H9 (cell line): ENCODE results near the gene DGCR2. TPM values are rescaled to one million over a fixed set of nuclear protein-coding genes. Genes with fewer than 3 reads are reported as not detected.

ENCODE experiments used
- DNase-seq: peaks from one replicate; pipeline ENCODE4 v3.0.0-alpha.2; 2017
- H2AFZ ChIP-seq: one replicate; pipeline ENCODE4 v1.6.1; 2013; ENCODE audit warnings: mild to moderate bottlenecking, low read length, control low read depth, moderate library complexity
- H2AK5ac ChIP-seq: 2 replicates; pipeline ENCODE4 v1.6.1; 2013; ENCODE audit warnings: low read length, control low read depth, mixed read lengths; ENCODE audit not compliant: insufficient read length
- H2BK120ac ChIP-seq: one replicate; pipeline ENCODE4 v1.6.1; 2013; ENCODE audit warnings: low read depth, mild to moderate bottlenecking, low read length, control low read depth, inconsistent platforms; ENCODE audit not compliant: poor library complexity, severe bottlenecking
- H2BK12ac ChIP-seq: 2 replicates; pipeline ENCODE4 v1.6.1; 2013; ENCODE audit warnings: low read length, control low read depth, mixed read lengths, low read depth; ENCODE audit not compliant: insufficient read length
- H2BK15ac ChIP-seq: 2 replicates; pipeline ENCODE4 v1.6.1; 2013; ENCODE audit warnings: low read depth, low read length, control low read depth
- H2BK20ac ChIP-seq: one replicate; pipeline ENCODE4 v1.6.1; 2013; ENCODE audit warnings: low read depth, mild to moderate bottlenecking, low read length, control low read depth, inconsistent platforms; ENCODE audit not compliant: poor library complexity, severe bottlenecking
- H2BK5ac ChIP-seq: 2 replicates; pipeline ENCODE4 v1.6.1; 2013; ENCODE audit warnings: low read length, control low read depth, mixed read lengths; ENCODE audit not compliant: insufficient read length
- H3K14ac ChIP-seq: 2 replicates; pipeline ENCODE4 v1.6.1; 2013; ENCODE audit warnings: low read length, control low read depth; ENCODE audit not compliant: insufficient read depth
- H3K18ac ChIP-seq: 2 replicates; pipeline ENCODE4 v1.6.1; 2013; ENCODE audit warnings: low read depth, mild to moderate bottlenecking, mixed read lengths, low read length, control low read depth; ENCODE audit not compliant: insufficient read length
- H3K23ac ChIP-seq: 2 replicates; pipeline ENCODE4 v1.6.1; 2013; ENCODE audit warnings: low read length, control low read depth, mixed read lengths, low read depth; ENCODE audit not compliant: insufficient read length
- H3K23me2 ChIP-seq: 2 replicates; pipeline ENCODE4 v1.6.1; 2013; ENCODE audit warnings: low read depth, mild to moderate bottlenecking, mixed read lengths, low read length, control low read depth; ENCODE audit not compliant: insufficient read length, poor library complexity, severe bottlenecking
- H3K27ac ChIP-seq: 2 replicates; pipeline ENCODE4 v1.5.1; 2013; ENCODE audit warnings: low read length, control low read depth, mixed read lengths, low read depth; ENCODE audit not compliant: insufficient read length
- H3K27me3 ChIP-seq: 2 replicates; pipeline ENCODE4 v1.6.1; 2013; ENCODE audit warnings: low read length, control low read depth, inconsistent platforms; ENCODE audit not compliant: insufficient read depth
- H3K4ac ChIP-seq: 2 replicates; pipeline ENCODE4 v1.6.1; 2013; ENCODE audit warnings: low read depth, mild to moderate bottlenecking, control low read depth, inconsistent platforms, low read length, moderate library complexity
- H3K4me1 ChIP-seq: 2 replicates; pipeline ENCODE4 v1.6.1; 2013; ENCODE audit warnings: low read length, control low read depth, inconsistent platforms; ENCODE audit not compliant: insufficient read depth
- H3K4me2 ChIP-seq: 2 replicates; pipeline ENCODE4 v1.6.1; 2013; ENCODE audit warnings: low read length, control low read depth, mixed read lengths; ENCODE audit not compliant: insufficient read length, insufficient read depth
- H3K56ac ChIP-seq: 2 replicates; pipeline ENCODE4 v1.6.1; 2013; ENCODE audit warnings: low read depth, mild to moderate bottlenecking, mixed read lengths, low read length, control low read depth; ENCODE audit not compliant: insufficient read length
- H3K79me1 ChIP-seq: 2 replicates; pipeline ENCODE4 v1.6.1; 2013; ENCODE audit warnings: low read depth, mild to moderate bottlenecking, moderate library complexity, low read length, control low read depth, inconsistent platforms; ENCODE audit not compliant: insufficient read depth, poor library complexity, severe bottlenecking
- H3K79me2 ChIP-seq: 2 replicates; pipeline ENCODE4 v1.6.1; 2013; ENCODE audit warnings: low read length, control low read depth, inconsistent platforms; ENCODE audit not compliant: insufficient read depth
- H3K9ac ChIP-seq: 2 replicates; pipeline ENCODE4 v1.6.1; 2013; ENCODE audit warnings: low read length, control low read depth, mixed read lengths; ENCODE audit not compliant: insufficient read length; ENCODE audit errors: extremely low read depth
- H3K9me3 ChIP-seq: one replicate; pipeline ENCODE4 v1.6.1; 2013; ENCODE audit warnings: low read depth, low read length, inconsistent platforms; ENCODE audit not compliant: control insufficient read depth
- H3T11ph ChIP-seq: one replicate; pipeline ENCODE4 v1.6.1; 2013; ENCODE audit warnings: mild to moderate bottlenecking, low read length, control low read depth, inconsistent platforms
- H4K20me1 ChIP-seq: one replicate; pipeline ENCODE4 v1.6.1; 2013; ENCODE audit not compliant: control insufficient read depth, insufficient read length, insufficient read depth
- H4K5ac ChIP-seq: 2 replicates; pipeline ENCODE4 v1.6.1; 2013; ENCODE audit warnings: low read depth, mild to moderate bottlenecking, mixed read lengths, low read length, control low read depth; ENCODE audit not compliant: insufficient read length
- H4K8ac ChIP-seq: replicated peaks from 2 replicates; pipeline ENCODE4 v1.6.1; 2013; ENCODE audit warnings: low read length, control low read depth, mixed read lengths, low read depth; ENCODE audit not compliant: insufficient read length
- H4K91ac ChIP-seq: 2 replicates; pipeline ENCODE4 v1.6.1; 2013; ENCODE audit warnings: low read depth, mild to moderate bottlenecking, moderate library complexity, mixed read lengths, low read length, control low read depth; ENCODE audit not compliant: insufficient read length
- H3K27ac Mint-ChIP-seq, 3 experiments: 2 replicates in 2 of 3; 3 replicates in 1 of 3; pipeline ENCODE4 v1.8.0; 2020 to 2021; ENCODE audit warnings: mixed read lengths in 3 of 3, mild to moderate bottlenecking in 1 of 3, moderate library complexity in 1 of 3
- H3K27me3 Mint-ChIP-seq: 2 replicates; pipeline ENCODE4 v1.8.0; 2021; ENCODE audit warnings: low read depth, mild to moderate bottlenecking, moderate library complexity, mixed read lengths
- H3K36me3 Mint-ChIP-seq, 3 experiments: 2 replicates in 2 of 3; 3 replicates in 1 of 3; pipeline ENCODE4 v1.8.0; 2020 to 2021; ENCODE audit warnings: low read depth in 3 of 3, mixed read lengths in 3 of 3; ENCODE audit not compliant: insufficient read depth in 1 of 3
- H3K4me1 Mint-ChIP-seq, 2 experiments: 2 replicates each; pipeline ENCODE4 v1.8.0; 2020; ENCODE audit warnings: mixed read lengths in 2 of 2
- H3K4me3 Mint-ChIP-seq, 2 experiments: 2 replicates in 1 of 2; 3 replicates in 1 of 2; pipeline ENCODE4 v1.8.0; 2020 to 2021; ENCODE audit warnings: mild to moderate bottlenecking in 2 of 2, mixed read lengths in 2 of 2, moderate library complexity in 1 of 2
- H3K9me3 Mint-ChIP-seq, 2 experiments: 2 replicates in 1 of 2; 3 replicates in 1 of 2; pipeline ENCODE4 v1.8.0; 2020; ENCODE audit warnings: mild to moderate bottlenecking in 2 of 2, mixed read lengths in 2 of 2, moderate library complexity in 1 of 2
- WGBS: extraction: QIAGEN DNeasy Blood & Tissue Kit; methylation state at CpG from one replicate; pipeline ENCODE4 v1.1.7; 2013; ENCODE audit warnings: missing lambda C conversion rate, low lambda C conversion rate, mixed read lengths; ENCODE audit not compliant: insufficient read length; ENCODE audit errors: extremely low coverage; 5-methylcytosine and 5-hydroxymethylcytosine counted together
- total RNA-seq: library from RNA; stranded (reverse); gene quantifications from 2 replicates; pipeline ENCODE4 v1.2.1, GENCODE V29; 2021
- TF ChIP-seq, protein P1 (sequence below): fragments of 200-600 bp; sonication (generic); conservative IDR thresholded peaks from 3 replicates; pipeline ENCODE4 v1.8.0; 2021; ENCODE audit warnings: antibody characterized with exemption, mild to moderate bottlenecking

The DGCR2 gene
- total RNA-seq, 1 experiment from 2014 or later, result 47.2 TPM

DNA sequence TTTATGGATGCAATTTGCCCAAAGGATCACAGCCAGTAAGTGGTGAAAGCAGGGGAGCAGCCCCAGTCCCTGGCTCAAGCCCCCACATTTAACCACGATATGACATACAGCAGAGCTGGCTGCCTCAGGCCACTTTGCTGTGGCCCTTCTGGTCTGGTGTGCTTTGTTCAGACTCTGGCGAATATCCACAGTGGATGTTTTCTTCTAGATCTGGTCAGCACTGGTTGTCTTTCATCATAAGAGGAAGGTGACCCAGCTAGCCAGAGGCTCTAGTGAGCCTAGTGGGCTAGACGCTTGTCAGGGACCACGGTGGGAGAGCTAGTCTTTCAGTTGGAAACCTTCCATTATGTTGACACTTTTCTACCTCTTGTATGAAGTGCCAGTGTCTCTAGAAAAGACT is 42.5 kb downstream of the DGCR2 start:
- Histone ChIP-seq H3K79me2 (no peaks in the 10 kb centered on the region), H2AFZ (no peak overlapping the region), H3K4ac (no peak overlapping the region), H4K8ac (no peak overlapping the region), H2AK5ac (no peak overlapping the region), H3K23ac (no peak overlapping the region), H3K23me2 (no peaks in the 10 kb centered on the region), H3K79me1 (no peaks in the 10 kb centered on the region), H4K20me1 (no peaks in the 10 kb centered on the region), H3K4me1 (no peaks in the 10 kb centered on the region), H2BK12ac (no peak overlapping the region), H3K27me3 (no peaks in the 10 kb centered on the region), H2BK5ac (no peak overlapping the region), H3K14ac (no peak overlapping the region), H4K91ac (no peak overlapping the region), H3K56ac (no peak overlapping the region), H3K27ac (no peak overlapping the region), H2BK20ac (no peak overlapping the region), H3K9me3 (no peaks in the 10 kb centered on the region), H3T11ph (no peak overlapping the region), H3K9ac (no peak overlapping the region), H2BK120ac (no peak overlapping the region), H4K5ac (no peak overlapping the region), H3K4me2 (no peak overlapping the region), H2BK15ac (no peak overlapping the region), H3K18ac (no peak overlapping the region)
- Mint-ChIP-seq H3K4me3 (no peak overlapping the region), H3K27me3 (no peaks in the 10 kb centered on the region), H3K9me3 (peaks cover 0 to 3% of the 10 kb centered on the region in 2 experiments; a peak in 1 of 5 replicates), H3K4me1 (no peaks in the 10 kb centered on the region), H3K27ac (peak overlapping the region in 1 of 3 experiments; percentile 62; a peak in 1 of 7 replicates), H3K36me3 (peaks cover 8 to 21% (median 11%) of the 10 kb centered on the region in 3 experiments; a peak in 6 of 7 replicates)
- no peak for DNase-seq
- TF ChIP-seq, protein P1, sequence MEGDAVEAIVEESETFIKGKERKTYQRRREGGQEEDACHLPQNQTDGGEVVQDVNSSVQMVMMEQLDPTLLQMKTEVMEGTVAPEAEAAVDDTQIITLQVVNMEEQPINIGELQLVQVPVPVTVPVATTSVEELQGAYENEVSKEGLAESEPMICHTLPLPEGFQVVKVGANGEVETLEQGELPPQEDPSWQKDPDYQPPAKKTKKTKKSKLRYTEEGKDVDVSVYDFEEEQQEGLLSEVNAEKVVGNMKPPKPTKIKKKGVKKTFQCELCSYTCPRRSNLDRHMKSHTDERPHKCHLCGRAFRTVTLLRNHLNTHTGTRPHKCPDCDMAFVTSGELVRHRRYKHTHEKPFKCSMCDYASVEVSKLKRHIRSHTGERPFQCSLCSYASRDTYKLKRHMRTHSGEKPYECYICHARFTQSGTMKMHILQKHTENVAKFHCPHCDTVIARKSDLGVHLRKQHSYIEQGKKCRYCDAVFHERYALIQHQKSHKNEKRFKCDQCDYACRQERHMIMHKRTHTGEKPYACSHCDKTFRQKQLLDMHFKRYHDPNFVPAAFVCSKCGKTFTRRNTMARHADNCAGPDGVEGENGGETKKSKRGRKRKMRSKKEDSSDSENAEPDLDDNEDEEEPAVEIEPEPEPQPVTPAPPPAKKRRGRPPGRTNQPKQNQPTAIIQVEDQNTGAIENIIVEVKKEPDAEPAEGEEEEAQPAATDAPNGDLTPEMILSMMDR, result no peak
- no CpG with 5 or more reads among the region's 4 CpGs for WGBS
